Neuronal stem cell (in vitro differentiated cells): ENCODE measurements around the gene PADI4.

Source experiments
- DNase-seq: peaks from one replicate; pipeline ENCODE4 v3.0.0-alpha.2; 2013; ENCODE audit warnings: low spot score
- H2AFZ ChIP-seq: one replicate; pipeline ENCODE4 v1.6.1; 2013; ENCODE audit warnings: mild to moderate bottlenecking, low read length, inconsistent platforms
- H2AK5ac ChIP-seq: 2 replicates; pipeline ENCODE4 v1.6.1; 2013; ENCODE audit warnings: low read depth, mild to moderate bottlenecking, inconsistent platforms, low read length, moderate library complexity, mixed read lengths
- H2BK120ac ChIP-seq: 2 replicates; pipeline ENCODE4 v1.6.1; 2013; ENCODE audit warnings: low read depth, mild to moderate bottlenecking, inconsistent platforms, low read length, moderate library complexity, mixed read lengths
- H2BK12ac ChIP-seq: one replicate; pipeline ENCODE4 v1.6.1; 2013; ENCODE audit warnings: low read length, inconsistent platforms
- H2BK15ac ChIP-seq: 2 replicates; pipeline ENCODE4 v1.6.1; 2013; ENCODE audit warnings: mild to moderate bottlenecking, low read length, inconsistent platforms, mixed read lengths
- H2BK5ac ChIP-seq: one replicate; pipeline ENCODE4 v1.6.1; 2013; ENCODE audit warnings: inconsistent platforms, mild to moderate bottlenecking, low read length, moderate library complexity
- H3K14ac ChIP-seq: one replicate; pipeline ENCODE4 v1.6.1; 2013; ENCODE audit warnings: low read length, inconsistent platforms
- H3K18ac ChIP-seq: 2 replicates; pipeline ENCODE4 v1.6.1; 2013; ENCODE audit warnings: low read length, inconsistent platforms
- H3K23ac ChIP-seq: 2 replicates; pipeline ENCODE4 v1.6.1; 2013; ENCODE audit warnings: low read depth, mild to moderate bottlenecking, mixed read lengths, low read length, inconsistent platforms; ENCODE audit not compliant: poor library complexity
- H3K27ac ChIP-seq: replicated peaks from 3 replicates; pipeline ENCODE4 v1.5.1; 2013; ENCODE audit warnings: low read length, inconsistent platforms
- H3K27me3 ChIP-seq, 3 experiments: 2 replicates each; pipeline ENCODE4 v1.6.1; 2013; ENCODE audit warnings: low read length in 3 of 3, mild to moderate bottlenecking in 2 of 3, inconsistent platforms in 1 of 3, low read depth in 1 of 3, mixed read lengths in 1 of 3, moderate library complexity in 1 of 3; ENCODE audit not compliant: control insufficient read depth in 3 of 3, insufficient read depth in 3 of 3
- H3K36me3 ChIP-seq, 2 donors: replicated peaks in 1 of 2; 2 replicates each; pipeline ENCODE4 v1.6.1; 2013; ENCODE audit warnings: low read length in 2 of 2; ENCODE audit not compliant: control insufficient read depth in 2 of 2, insufficient read depth in 2 of 2
- H3K4ac ChIP-seq: 2 replicates; pipeline ENCODE4 v1.6.1; 2013; ENCODE audit warnings: inconsistent platforms, mild to moderate bottlenecking, low read length, moderate library complexity
- H3K4me1 ChIP-seq, 2 donors: 1 replicate in 1 of 2; 2 replicates in 1 of 2; pipeline ENCODE4 v1.6.1; 2013; ENCODE audit warnings: low read length in 2 of 2, low read depth in 1 of 2; ENCODE audit not compliant: control insufficient read depth in 2 of 2, insufficient read depth in 1 of 2
- H3K4me2 ChIP-seq: one replicate; pipeline ENCODE4 v1.6.1; 2013; ENCODE audit warnings: mild to moderate bottlenecking, low read length, inconsistent platforms; ENCODE audit not compliant: insufficient read depth, poor library complexity, severe bottlenecking
- H3K4me3 ChIP-seq, 2 donors: 2 replicates each; pipeline ENCODE4 v1.5.1; 2013; ENCODE audit warnings: low read length in 2 of 2, mild to moderate bottlenecking in 2 of 2, inconsistent platforms in 1 of 2, moderate library complexity in 1 of 2
- H3K79me1 ChIP-seq: one replicate; pipeline ENCODE4 v1.6.1; 2013; ENCODE audit warnings: low read depth, mild to moderate bottlenecking, inconsistent platforms, low read length, moderate library complexity
- H3K9ac ChIP-seq: one replicate; pipeline ENCODE4 v1.6.1; 2013; ENCODE audit warnings: mild to moderate bottlenecking, low read depth, low read length, inconsistent platforms; ENCODE audit not compliant: poor library complexity
- H3K9me3 ChIP-seq, 2 donors: replicated peaks in 1 of 2; 2 replicates each; pipeline versions ENCODE3 to v1.6.1; 2013; ENCODE audit warnings: low read length in 2 of 2, mild to moderate bottlenecking in 2 of 2, inconsistent platforms in 1 of 2, low read depth in 1 of 2, mixed read lengths in 1 of 2, moderate library complexity in 1 of 2; ENCODE audit not compliant: control insufficient read depth in 2 of 2, insufficient read depth in 1 of 2
- H4K8ac ChIP-seq: one replicate; pipeline ENCODE4 v1.6.1; 2013; ENCODE audit warnings: low read depth, mild to moderate bottlenecking, inconsistent platforms, low read length, moderate library complexity
- H4K91ac ChIP-seq: one replicate; pipeline ENCODE4 v1.6.1; 2013; ENCODE audit warnings: low read length, low read depth, mild to moderate bottlenecking, inconsistent platforms; ENCODE audit not compliant: poor library complexity
- WGBS, 2 donors: extraction: QIAGEN DNeasy Blood & Tissue Kit; methylation state at CpG; one replicate each; pipeline ENCODE4 v1.1.7; 2013; ENCODE audit warnings: missing lambda C conversion rate in 2 of 2, mixed read lengths in 1 of 2; ENCODE audit not compliant: insufficient read length in 2 of 2, insufficient replicate concordance in 1 of 2; ENCODE audit errors: extremely low coverage in 2 of 2; 5-methylcytosine and 5-hydroxymethylcytosine counted together

Gene PADI4

DNA sequence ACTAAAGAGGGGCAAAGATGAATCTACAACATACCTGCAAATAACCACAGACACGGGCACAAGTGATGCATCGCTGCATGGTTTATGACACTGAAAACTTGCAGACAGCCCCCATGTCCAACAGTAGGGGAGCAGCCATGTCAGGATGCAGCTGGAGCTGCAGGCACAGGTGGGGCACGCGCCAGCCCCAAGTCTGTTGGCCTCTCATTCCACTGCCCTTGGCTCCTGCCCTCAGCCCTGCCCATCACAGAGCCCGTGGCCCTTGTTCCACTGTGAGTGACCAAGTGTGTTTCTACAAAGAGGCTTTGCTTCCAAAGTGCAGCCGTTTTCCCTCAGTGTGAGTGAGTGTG, 3.2 kb upstream of the PADI4 start:
- DNase-seq = no peak
- no peaks in the 10 kb centered on the region for H3K79me1 ChIP-seq
- no peak overlapping the region for H3K4me2 ChIP-seq
- H4K8ac ChIP-seq = no peak overlapping the region
- H2AFZ ChIP-seq = no peak overlapping the region
- no peak overlapping the region for H2BK12ac ChIP-seq
- peak overlapping the region; percentile 38 for H3K9ac ChIP-seq
- H3K18ac ChIP-seq = peak overlapping the region; percentile 72
- H3K4me3 ChIP-seq = no peak overlapping the region
- no peak overlapping the region for H3K27ac ChIP-seq
- H3K36me3 ChIP-seq = no peaks in the 10 kb centered on the region
- no peak overlapping the region for H3K14ac ChIP-seq
- WGBS, 2 donors = no CpG with 5 or more reads among the region's 6 CpGs
- peaks cover 0 to 10% of the 10 kb centered on the region in 2 donors for H3K4me1 ChIP-seq
- peaks cover 8 to 9% of the 10 kb centered on the region in 2 donors for H3K9me3 ChIP-seq
- H4K91ac ChIP-seq = no peak overlapping the region
- H3K23ac ChIP-seq = no peak overlapping the region
- H2BK5ac ChIP-seq = no peak overlapping the region
- no peak overlapping the region for H2BK15ac ChIP-seq
- H3K4ac ChIP-seq = no peak overlapping the region
- no peak overlapping the region for H2BK120ac ChIP-seq
- no peaks in the 10 kb centered on the region for H3K27me3 ChIP-seq
- H2AK5ac ChIP-seq = no peak overlapping the region

DNA sequence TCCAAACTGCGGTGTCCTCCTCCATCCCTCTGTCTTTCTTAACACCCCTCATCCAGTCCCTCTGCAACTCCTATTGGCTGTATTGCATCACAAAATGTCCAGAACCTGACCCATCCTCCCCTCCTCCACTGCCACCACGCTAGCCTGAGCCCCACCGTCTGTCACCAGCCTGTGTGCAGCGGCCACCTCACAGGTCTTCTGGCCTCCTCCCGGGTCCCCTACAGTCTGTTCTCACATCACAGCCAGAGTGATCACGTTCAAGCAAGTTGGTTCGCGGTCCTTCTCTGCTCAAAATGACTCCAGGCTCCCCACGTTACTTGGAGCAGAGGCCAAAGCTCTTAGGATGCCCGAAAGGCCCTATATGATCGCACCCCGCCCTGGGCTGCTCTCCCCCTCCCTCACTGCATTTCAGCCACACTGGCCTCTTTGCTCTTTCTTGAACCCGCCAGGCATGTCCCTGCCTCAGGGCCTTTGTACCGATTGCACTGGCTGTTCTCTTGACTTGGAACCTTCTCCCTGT, 2.4 kb upstream of the PADI4 start:
- Histone ChIP-seq H3K4me3 (no peak overlapping the region), H2BK120ac (no peak overlapping the region), H2AK5ac (no peak overlapping the region), H3K4me2 (no peak overlapping the region), H3K27me3 (no peaks in the 10 kb centered on the region), H2BK5ac (no peak overlapping the region), H3K4ac (no peak overlapping the region), H3K9ac (no peak overlapping the region), H4K8ac (no peak overlapping the region), H3K36me3 (no peaks in the 10 kb centered on the region), H3K14ac (no peak overlapping the region), H3K4me1 (peaks cover 0 to 10% of the 10 kb centered on the region in 2 donors), H3K9me3 (peaks cover 8 to 9% of the 10 kb centered on the region in 2 donors), H3K79me1 (no peaks in the 10 kb centered on the region), H2BK15ac (no peak overlapping the region), H3K27ac (no peak overlapping the region), H2BK12ac (no peak overlapping the region), H3K23ac (no peak overlapping the region), H4K91ac (no peak overlapping the region), H2AFZ (no peak overlapping the region), H3K18ac (no peak overlapping the region)
- no peak for DNase-seq
- WGBS, 2 donors = no CpG with 5 or more reads among the region's 14 CpGs

DNA sequence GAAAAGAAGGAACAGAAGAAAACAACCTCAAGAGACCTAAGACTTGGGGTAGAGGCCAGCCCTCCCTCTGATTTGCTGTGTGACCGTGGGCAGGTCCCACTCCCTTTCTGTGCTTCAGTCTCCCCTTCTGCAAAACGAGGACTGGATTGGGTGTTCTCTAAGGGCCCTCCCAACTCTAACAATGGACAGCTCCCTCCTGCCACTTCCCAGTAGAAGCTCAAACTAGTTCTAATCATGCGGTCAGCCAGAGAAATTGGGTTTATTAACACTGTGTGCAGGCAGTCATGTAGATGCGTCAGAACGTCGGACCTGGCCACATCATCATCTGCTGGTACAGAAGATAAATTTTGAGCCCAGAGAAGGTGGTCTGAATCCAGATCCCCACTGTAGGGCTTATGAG, 1.6 kb upstream of the PADI4 start:
- no CpG with 5 or more reads among the region's 6 CpGs for WGBS, 2 donors

DNA sequence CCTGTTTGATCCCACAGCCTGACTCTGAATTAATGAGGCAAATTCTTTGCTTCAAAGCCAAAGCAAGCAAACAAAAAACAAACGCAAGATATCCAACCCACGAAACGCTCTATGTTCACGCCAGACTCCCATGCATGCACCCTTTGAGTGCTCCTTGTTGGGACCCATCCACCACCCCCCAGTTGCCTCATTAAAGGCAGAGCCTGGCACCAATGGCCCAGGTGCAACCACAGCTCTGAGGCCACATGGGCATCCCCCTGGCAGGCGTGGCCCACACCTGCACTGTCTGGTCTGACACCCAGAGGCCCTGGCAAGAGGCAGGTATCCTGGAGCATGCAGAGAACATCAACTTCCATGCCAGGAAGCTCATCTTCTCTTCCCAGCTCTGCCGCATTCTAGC, 1.1 kb upstream of the PADI4 start:
- no peak overlapping the region for H2AFZ ChIP-seq
- H3K79me1 ChIP-seq = no peaks in the 10 kb centered on the region
- H3K27me3 ChIP-seq = no peaks in the 10 kb centered on the region
- no CpG with 5 or more reads among the region's 6 CpGs for WGBS, 2 donors
- no peak overlapping the region for H2BK5ac ChIP-seq
- H3K23ac ChIP-seq = no peak overlapping the region
- H3K4me3 ChIP-seq = no peak overlapping the region
- no peak overlapping the region for H3K18ac ChIP-seq
- H3K36me3 ChIP-seq = no peaks in the 10 kb centered on the region
- H2BK15ac ChIP-seq = no peak overlapping the region
- H3K14ac ChIP-seq = no peak overlapping the region
- no peak overlapping the region for H3K27ac ChIP-seq
- no peak overlapping the region for H2BK12ac ChIP-seq
- no peak overlapping the region for H2BK120ac ChIP-seq
- H2AK5ac ChIP-seq = no peak overlapping the region
- peaks cover 2 to 7% of the 10 kb centered on the region in 2 donors for H3K9me3 ChIP-seq
- H3K4me1 ChIP-seq = peaks cover 0 to 10% of the 10 kb centered on the region in 2 donors
- DNase-seq = no peak
- H4K91ac ChIP-seq = no peak overlapping the region
- H3K9ac ChIP-seq = no peak overlapping the region
- H4K8ac ChIP-seq = peak overlapping the region; percentile 20
- no peak overlapping the region for H3K4me2 ChIP-seq
- H3K4ac ChIP-seq = no peak overlapping the region

More for the DNA sequence above, 1.6 kb upstream of the PADI4 start:
- H3K27me3 ChIP-seq = no peaks in the 10 kb centered on the region
- no peak overlapping the region for H2AK5ac ChIP-seq
- no peak for DNase-seq
- H3K9me3 ChIP-seq = peaks cover 5 to 9% of the 10 kb centered on the region in 2 donors
- no peak overlapping the region for H3K23ac ChIP-seq
- H3K14ac ChIP-seq = no peak overlapping the region
- no peaks in the 10 kb centered on the region for H3K79me1 ChIP-seq
- no peaks in the 10 kb centered on the region for H3K36me3 ChIP-seq
- no peak overlapping the region for H3K4me3 ChIP-seq
- H3K27ac ChIP-seq = no peak overlapping the region
- H2BK15ac ChIP-seq = no peak overlapping the region
- H3K18ac ChIP-seq = no peak overlapping the region
- no peak overlapping the region for H4K91ac ChIP-seq
- no peak overlapping the region for H2AFZ ChIP-seq
- no peak overlapping the region for H2BK12ac ChIP-seq
- H2BK120ac ChIP-seq = no peak overlapping the region
- H4K8ac ChIP-seq = no peak overlapping the region
- H3K4me2 ChIP-seq = no peak overlapping the region
- no peak overlapping the region for H3K9ac ChIP-seq
- H3K4ac ChIP-seq = no peak overlapping the region
- no peak overlapping the region for H2BK5ac ChIP-seq
- peaks cover 0 to 10% of the 10 kb centered on the region in 2 donors for H3K4me1 ChIP-seq
